Measurements from ENCODE around the gene ORAI2.
"Not testable (repeated sequence)": the region's sequence is repeated elsewhere in the genome, so short reads cannot be mapped to it uniquely, and the experiment has no call there.

The ORAI2 gene

GRCh38 chr7:102469351-102469971 lies 36.1 kb downstream of the ORAI2 start:
- Histone ChIP-seq H3K36me3 (ENCODE audit: control insufficient read depth, insufficient read depth, low read length) (peaks cover 4% of the 10 kb centered on the region), H3K27ac (ENCODE audit: low read depth, low read length) (no peak overlapping the region), H3K9ac (ENCODE audit: low read length) (no peak overlapping the region)

GRCh38 chr7:102469972-102470825 lies 36.8 kb downstream of the ORAI2 start:
- H3K27me3 ChIP-seq (ENCODE audit: control insufficient read depth, insufficient read depth, low read length), result no peaks in the 10 kb centered on the region
- H3K36me3 ChIP-seq (ENCODE audit: control insufficient read depth, insufficient read depth, low read length), result peaks cover 4% of the 10 kb centered on the region
- peaks cover 7% of the 10 kb centered on the region for H3K4me1 ChIP-seq (ENCODE audit: control insufficient read depth, insufficient read depth, low read length)
- no peak overlapping the region for H3K27ac ChIP-seq (ENCODE audit: low read depth, low read length)
- no peak overlapping the region for H3K9ac ChIP-seq (ENCODE audit: low read length)
- no peak overlapping the region for H3K4me3 ChIP-seq (ENCODE audit: low read length)

More at GRCh38 chr7:102469351-102469971, 36.1 kb downstream of the ORAI2 start:
- Histone ChIP-seq H3K27me3 (ENCODE audit: control insufficient read depth, insufficient read depth, low read length) (no peaks in the 10 kb centered on the region), H3K4me3 (ENCODE audit: low read length) (no peak overlapping the region), H3K4me1 (ENCODE audit: control insufficient read depth, insufficient read depth, low read length) (peaks cover 7% of the 10 kb centered on the region)

GRCh38 chr7:102471791-102472125 lies 38.4 kb downstream of the ORAI2 start:
- Histone ChIP-seq H3K27ac (ENCODE audit: low read depth, low read length) (no peak overlapping the region), H3K9ac (ENCODE audit: low read length) (no peak overlapping the region), H3K4me3 (ENCODE audit: low read length) (no peak overlapping the region), H3K27me3 (ENCODE audit: control insufficient read depth, insufficient read depth, low read length) (no peaks in the 10 kb centered on the region), H3K36me3 (ENCODE audit: control insufficient read depth, insufficient read depth, low read length) (peaks cover 4% of the 10 kb centered on the region), H3K4me1 (ENCODE audit: control insufficient read depth, insufficient read depth, low read length) (no peaks in the 10 kb centered on the region)

GRCh38 chr7:102472126-102473041 lies 39.0 kb downstream of the ORAI2 start:
- no peaks in the 10 kb centered on the region for H3K27me3 ChIP-seq (ENCODE audit: control insufficient read depth, insufficient read depth, low read length)
- no peak overlapping the region for H3K4me3 ChIP-seq (ENCODE audit: low read length)
- peaks cover 4% of the 10 kb centered on the region for H3K36me3 ChIP-seq (ENCODE audit: control insufficient read depth, insufficient read depth, low read length)
- H3K9ac ChIP-seq (ENCODE audit: low read length), result no peak overlapping the region
- H3K4me1 ChIP-seq (ENCODE audit: control insufficient read depth, insufficient read depth, low read length), result no peaks in the 10 kb centered on the region
- H3K27ac ChIP-seq (ENCODE audit: low read depth, low read length), result no peak overlapping the region

- H3K27me3 ChIP-seq (ENCODE audit: control insufficient read depth, insufficient read depth, low read length), result no peaks in the 10 kb centered on the region
- no peaks in the 10 kb centered on the region for H3K4me1 ChIP-seq (ENCODE audit: control insufficient read depth, insufficient read depth, low read length)
- H3K4me3 ChIP-seq (ENCODE audit: low read length), result no peak overlapping the region
- peaks cover 4% of the 10 kb centered on the region for H3K36me3 ChIP-seq (ENCODE audit: control insufficient read depth, insufficient read depth, low read length)
- H3K27ac ChIP-seq (ENCODE audit: low read depth, low read length), result no peak overlapping the region
- no peak overlapping the region for H3K9ac ChIP-seq (ENCODE audit: low read length)
Measured at GRCh38 chr7:102473271-102473991, 40.1 kb downstream of the ORAI2 start.

GRCh38 chr7:102474116-102474515 lies 40.7 kb downstream of the ORAI2 start:
- H3K36me3 ChIP-seq (ENCODE audit: control insufficient read depth, insufficient read depth, low read length); H3K27ac ChIP-seq (ENCODE audit: low read depth, low read length); H3K27me3 ChIP-seq (ENCODE audit: control insufficient read depth, insufficient read depth, low read length); H3K4me1 ChIP-seq (ENCODE audit: control insufficient read depth, insufficient read depth, low read length); H3K4me3 ChIP-seq (ENCODE audit: low read length); H3K9ac ChIP-seq (ENCODE audit: low read length): not testable (repeated sequence)

DNA sequence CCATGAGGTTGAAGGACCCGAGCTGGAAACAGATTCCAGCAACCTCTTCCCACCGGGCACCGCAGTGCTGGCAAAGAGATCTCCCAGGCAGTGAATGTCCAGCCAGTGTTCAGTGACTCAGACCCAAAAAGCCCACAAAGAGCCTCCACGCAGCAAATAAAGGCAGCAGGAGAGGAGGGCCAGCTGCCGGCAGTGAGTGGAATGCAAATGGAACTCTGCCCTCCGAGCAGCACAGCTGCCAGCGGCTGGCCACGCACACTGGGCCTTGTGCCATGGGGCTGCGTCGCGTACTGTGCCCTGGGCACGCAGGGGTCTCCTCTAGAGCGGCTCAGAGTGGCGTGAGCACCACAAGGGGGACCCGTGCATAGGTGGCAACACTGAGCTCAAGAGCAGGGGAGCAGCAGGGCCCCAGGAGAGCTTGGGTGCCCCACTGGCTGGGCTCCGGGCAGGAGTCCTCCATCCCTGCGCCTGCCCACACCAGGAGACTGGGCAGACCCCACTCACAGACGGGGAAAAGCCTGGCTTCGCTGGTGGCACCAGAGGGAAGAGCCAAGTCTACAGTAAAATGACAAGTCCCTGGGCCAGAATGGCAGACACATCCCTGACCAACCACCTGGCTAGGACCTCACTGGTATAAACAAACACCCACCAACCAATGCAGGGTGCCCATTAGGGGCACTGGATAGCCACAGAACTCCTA lies 41.5 kb downstream of the ORAI2 start:
- not testable (repeated sequence) for H3K4me3 ChIP-seq (ENCODE audit: low read length); H3K27ac ChIP-seq (ENCODE audit: low read depth, low read length); H3K36me3 ChIP-seq (ENCODE audit: control insufficient read depth, insufficient read depth, low read length); H3K9ac ChIP-seq (ENCODE audit: low read length); H3K27me3 ChIP-seq (ENCODE audit: control insufficient read depth, insufficient read depth, low read length); H3K4me1 ChIP-seq (ENCODE audit: control insufficient read depth, insufficient read depth, low read length)

GRCh38 chr7:102478314-102479208 lies 45.2 kb downstream of the ORAI2 start, which contains the start of gene POLR2J:
POLR2J (minus strand) TSS chr7:102478922; CDS start chr7:102478860, 62 bp downstream.
- H3K27ac ChIP-seq (ENCODE audit: low read depth, low read length); H3K9ac ChIP-seq (ENCODE audit: low read length); H3K36me3 ChIP-seq (ENCODE audit: control insufficient read depth, insufficient read depth, low read length); H3K4me3 ChIP-seq (ENCODE audit: low read length); H3K27me3 ChIP-seq (ENCODE audit: control insufficient read depth, insufficient read depth, low read length); H3K4me1 ChIP-seq (ENCODE audit: control insufficient read depth, insufficient read depth, low read length): not testable (repeated sequence)

- not testable (repeated sequence) for H3K9ac ChIP-seq (ENCODE audit: low read length); H3K27me3 ChIP-seq (ENCODE audit: control insufficient read depth, insufficient read depth, low read length); H3K4me3 ChIP-seq (ENCODE audit: low read length); H3K36me3 ChIP-seq (ENCODE audit: control insufficient read depth, insufficient read depth, low read length); H3K27ac ChIP-seq (ENCODE audit: low read depth, low read length); H3K4me1 ChIP-seq (ENCODE audit: control insufficient read depth, insufficient read depth, low read length)
Measured at GRCh38 chr7:102479209-102479584, 45.8 kb downstream of the ORAI2 start.

GRCh38 chr7:102479982-102480637 lies 46.7 kb downstream of the ORAI2 start:
- not testable (repeated sequence) for H3K27ac ChIP-seq (ENCODE audit: low read depth, low read length); H3K9ac ChIP-seq (ENCODE audit: low read length); H3K36me3 ChIP-seq (ENCODE audit: control insufficient read depth, insufficient read depth, low read length); H3K4me1 ChIP-seq (ENCODE audit: control insufficient read depth, insufficient read depth, low read length); H3K4me3 ChIP-seq (ENCODE audit: low read length); H3K27me3 ChIP-seq (ENCODE audit: control insufficient read depth, insufficient read depth, low read length)
